ENCODE results near the gene PLPP1.

Gene PLPP1

DNA sequence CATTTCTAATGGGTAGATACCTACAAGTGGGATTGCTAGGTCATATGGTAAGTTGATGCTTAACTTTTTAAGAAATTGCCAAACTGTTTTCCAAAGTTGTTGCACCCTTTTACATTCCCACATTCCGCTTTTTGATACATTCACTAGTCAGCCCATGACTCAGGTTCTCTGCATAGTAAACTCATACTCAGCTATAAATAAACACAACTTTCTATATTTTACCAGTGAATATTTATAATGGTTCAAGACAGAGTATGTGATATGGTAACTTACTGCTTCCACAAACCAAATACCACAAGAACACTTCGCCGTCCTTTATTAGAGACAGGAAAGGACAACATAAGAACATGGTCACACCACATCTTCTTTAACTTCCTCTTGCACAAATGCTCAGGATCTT, 54.0 kb downstream of the PLPP1 start:
- no peaks in the 10 kb centered on the region for H3K9me3 ChIP-seq (ENCODE audit: low read depth, low read length)
- no peak overlapping the region for H3K9ac ChIP-seq (ENCODE audit: insufficient read length)
- H3K27ac ChIP-seq: no peak overlapping the region
- no peak overlapping the region for H3K4me3 ChIP-seq
- no peak for DNase-seq (ENCODE audit: low read depth, low spot score)
- TF ChIP-seq POLR2AphosphoS5 (IDR thresholded peaks at IDR 0.05; ENCODE audit: borderline replicate concordance, low read depth, low read length): no peak
- H3K36me3 ChIP-seq (ENCODE audit: insufficient read depth, low read length): no peaks in the 10 kb centered on the region

DNA sequence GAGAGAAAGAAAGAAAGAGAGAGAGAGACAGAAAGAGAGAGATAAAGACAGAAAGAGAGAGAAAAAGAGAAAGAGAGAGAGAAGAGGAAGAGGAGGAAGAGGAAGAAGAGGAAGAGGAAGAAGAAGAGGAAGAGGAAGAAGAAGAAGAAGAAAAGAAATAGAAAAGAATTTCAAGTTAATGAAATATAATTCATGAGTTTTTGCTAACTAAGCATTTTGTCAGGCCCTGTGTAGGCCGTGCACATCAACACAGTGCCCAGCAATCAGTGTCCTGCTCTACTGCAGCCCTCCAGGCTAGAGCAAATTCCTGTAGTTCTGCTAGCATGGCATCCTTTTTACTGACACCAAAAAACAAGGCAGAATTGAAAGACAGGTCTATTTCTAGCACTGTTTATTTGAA, 62.1 kb downstream of the PLPP1 start:
- no peak overlapping the region for H3K27ac ChIP-seq
- H3K9ac ChIP-seq (ENCODE audit: insufficient read length): no peak overlapping the region
- TF ChIP-seq FOXP2 (optimal IDR thresholded peaks at IDR 0.05; ENCODE audit: control extremely low read depth, extremely low read length, insufficient read depth) (no peak), EZH2 (IDR thresholded peaks at IDR 0.05) (no peak), POLR2AphosphoS5 (IDR thresholded peaks at IDR 0.05; ENCODE audit: borderline replicate concordance, low read depth, low read length) (no peak)
- H3K9me3 ChIP-seq (ENCODE audit: low read depth, low read length): no peaks in the 10 kb centered on the region
- DNase-seq (ENCODE audit: low read depth, low spot score): no peak
- no peak overlapping the region for H3K4me3 ChIP-seq
- peaks cover 3% of the 10 kb centered on the region; the same call in 1 of the 2 replicates for H3K36me3 ChIP-seq (ENCODE audit: insufficient read depth, low read length)

GRCh38 chr5:55471468-55471867, 63.3 kb downstream of the PLPP1 start:
- Histone ChIP-seq H3K36me3 (ENCODE audit: insufficient read depth, low read length) (peaks cover 3% of the 10 kb centered on the region; the same call in 1 of the 2 replicates), H3K9ac (ENCODE audit: insufficient read length) (no peak overlapping the region), H3K27ac (no peak overlapping the region), H3K4me3 (no peak overlapping the region), H3K9me3 (ENCODE audit: low read depth, low read length) (no peaks in the 10 kb centered on the region)
- no peak for DNase-seq (ENCODE audit: low read depth, low spot score)
- TF ChIP-seq EZH2 (IDR thresholded peaks at IDR 0.05): no peak
- no peak for TF ChIP-seq POLR2AphosphoS5 (IDR thresholded peaks at IDR 0.05; ENCODE audit: borderline replicate concordance, low read depth, low read length)
- no peak for TF ChIP-seq FOXP2 (optimal IDR thresholded peaks at IDR 0.05; ENCODE audit: control extremely low read depth, extremely low read length, insufficient read depth)

DNA sequence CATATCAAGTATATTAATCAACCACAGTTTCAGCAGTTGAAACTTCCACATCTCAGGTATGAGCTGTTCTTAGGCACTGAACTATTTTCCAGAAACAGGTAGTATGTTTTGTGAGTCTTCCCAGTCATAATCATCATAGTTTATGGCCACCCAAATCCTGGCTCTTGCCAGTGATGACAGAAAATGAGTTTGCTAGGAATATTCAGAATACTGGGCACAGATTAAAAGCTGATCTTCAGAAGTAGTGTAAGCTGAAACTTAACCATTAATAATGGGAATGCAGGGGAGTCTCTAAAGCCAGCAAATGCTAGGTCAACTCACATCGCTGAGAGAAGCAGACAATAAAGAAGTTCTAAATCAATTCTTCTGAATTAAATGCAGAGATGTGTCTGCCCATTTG, 64.5 kb downstream of the PLPP1 start:
- Histone ChIP-seq H3K36me3 (ENCODE audit: insufficient read depth, low read length) (peaks cover 3% of the 10 kb centered on the region; the same call in 1 of the 2 replicates), H3K9ac (ENCODE audit: insufficient read length) (no peak overlapping the region), H3K4me3 (no peak overlapping the region), H3K27ac (no peak overlapping the region), H3K9me3 (ENCODE audit: low read depth, low read length) (no peaks in the 10 kb centered on the region)
- no peak for DNase-seq (ENCODE audit: low read depth, low spot score)
- TF ChIP-seq POLR2AphosphoS5 (IDR thresholded peaks at IDR 0.05; ENCODE audit: borderline replicate concordance, low read depth, low read length) (no peak), EZH2 (IDR thresholded peaks at IDR 0.05) (no peak), FOXP2 (optimal IDR thresholded peaks at IDR 0.05; ENCODE audit: control extremely low read depth, extremely low read length, insufficient read depth) (no peak)

DNA sequence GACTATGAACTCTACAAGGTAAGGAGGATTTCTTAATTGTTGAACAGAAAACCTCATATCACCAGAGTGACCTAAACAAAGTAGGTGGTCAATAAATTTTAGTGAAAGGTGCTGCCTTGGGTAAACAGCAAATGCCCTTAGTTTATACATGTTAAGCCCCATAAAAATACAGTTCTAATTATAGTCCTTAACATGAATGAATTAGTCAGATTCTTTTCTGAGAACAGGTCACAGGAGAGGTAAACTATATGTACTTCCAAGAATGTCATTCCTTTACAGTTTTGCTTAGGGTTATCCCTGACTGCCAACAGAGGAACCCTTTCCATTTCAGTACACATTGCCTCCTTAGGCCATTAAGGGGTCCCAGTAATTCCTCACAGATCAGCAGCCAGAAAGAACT, 64.9 kb downstream of the PLPP1 start:
- Histone ChIP-seq H3K27ac (no peak overlapping the region), H3K36me3 (ENCODE audit: insufficient read depth, low read length) (no peaks in the 10 kb centered on the region), H3K9ac (ENCODE audit: insufficient read length) (no peak overlapping the region), H3K9me3 (ENCODE audit: low read depth, low read length) (no peaks in the 10 kb centered on the region), H3K4me3 (no peak overlapping the region)
- DNase-seq (ENCODE audit: low read depth, low spot score): no peak
- no peak for TF ChIP-seq POLR2AphosphoS5 (IDR thresholded peaks at IDR 0.05; ENCODE audit: borderline replicate concordance, low read depth, low read length)
- no peak for TF ChIP-seq EZH2 (IDR thresholded peaks at IDR 0.05)
- TF ChIP-seq FOXP2 (optimal IDR thresholded peaks at IDR 0.05; ENCODE audit: control extremely low read depth, extremely low read length, insufficient read depth): no peak

- H3K27ac ChIP-seq: no peak overlapping the region
- no peak for DNase-seq (ENCODE audit: low read depth, low spot score)
Measured at GRCh38 chr5:55467862-55468551, 66.8 kb downstream of the PLPP1 start.

DNA sequence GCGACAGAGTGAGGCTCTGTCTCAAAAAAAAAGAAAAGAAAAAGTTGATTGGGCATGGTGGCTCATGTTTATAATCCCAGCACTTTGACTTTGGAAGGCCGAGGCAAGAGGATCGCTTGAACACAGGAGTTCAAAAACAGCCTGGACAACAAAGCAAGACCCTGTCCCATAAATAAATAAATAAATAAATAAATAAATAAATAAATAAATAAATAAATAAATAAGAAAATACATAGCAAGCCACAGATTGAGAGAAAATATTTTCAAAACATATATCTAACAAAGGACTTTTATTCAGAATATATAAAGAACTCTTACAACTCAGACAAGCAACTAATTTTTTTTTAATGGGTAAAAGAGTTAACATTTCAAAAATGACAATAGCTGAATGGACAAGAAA, 71.2 kb downstream of the PLPP1 start:
- Histone ChIP-seq H3K9me3 (ENCODE audit: low read depth, low read length) (no peaks in the 10 kb centered on the region), H3K27ac (no peak overlapping the region), H3K9ac (ENCODE audit: insufficient read length) (no peak overlapping the region), H3K36me3 (ENCODE audit: insufficient read depth, low read length) (no peaks in the 10 kb centered on the region), H3K4me3 (no peak overlapping the region)
- DNase-seq (ENCODE audit: low read depth, low spot score): no peak
- no peak for TF ChIP-seq FOXP2 (optimal IDR thresholded peaks at IDR 0.05; ENCODE audit: control extremely low read depth, extremely low read length, insufficient read depth)
- no peak for TF ChIP-seq EZH2 (IDR thresholded peaks at IDR 0.05)

More at GRCh38 chr5:55467862-55468551, 66.8 kb downstream of the PLPP1 start:
- no peaks in the 10 kb centered on the region for H3K9me3 ChIP-seq (ENCODE audit: low read depth, low read length)
- H3K4me3 ChIP-seq: no peak overlapping the region
- TF ChIP-seq EZH2 (IDR thresholded peaks at IDR 0.05) (no peak), FOXP2 (optimal IDR thresholded peaks at IDR 0.05; ENCODE audit: control extremely low read depth, extremely low read length, insufficient read depth) (no peak), POLR2AphosphoS5 (IDR thresholded peaks at IDR 0.05; ENCODE audit: borderline replicate concordance, low read depth, low read length) (no peak)
- no peak overlapping the region for H3K9ac ChIP-seq (ENCODE audit: insufficient read length)
- no peaks in the 10 kb centered on the region for H3K36me3 ChIP-seq (ENCODE audit: insufficient read depth, low read length)

GRCh38 chr5:55459572-55459971, 75.2 kb downstream of the PLPP1 start:
- Histone ChIP-seq H3K9ac (ENCODE audit: insufficient read length) (no peak overlapping the region), H3K36me3 (ENCODE audit: insufficient read depth, low read length) (no peaks in the 10 kb centered on the region), H3K4me3 (no peak overlapping the region), H3K27ac (no peak overlapping the region), H3K9me3 (ENCODE audit: low read depth, low read length) (no peaks in the 10 kb centered on the region)
- DNase-seq (ENCODE audit: low read depth, low spot score): no peak
- no peak for TF ChIP-seq EZH2 (IDR thresholded peaks at IDR 0.05)
- no peak for TF ChIP-seq POLR2AphosphoS5 (IDR thresholded peaks at IDR 0.05; ENCODE audit: borderline replicate concordance, low read depth, low read length)
- no peak for TF ChIP-seq FOXP2 (optimal IDR thresholded peaks at IDR 0.05; ENCODE audit: control extremely low read depth, extremely low read length, insufficient read depth)

All from SK-N-MC (cell line).